PC-3 (cell line): ENCODE measurements around the gene APLNR. TPM values are rescaled to one million over a fixed set of nuclear protein-coding genes. Genes with fewer than 3 reads are reported as not detected.

ENCODE experiments used
- ATAC-seq: fragments of 200-7000 bp; cut with Tn5 transposase; 2 replicates; pipeline ENCODE4 v1.9.1; 2020; ENCODE audit warnings: mild to moderate bottlenecking, moderate library complexity
- BruUV-seq: library from RNA; stranded (reverse); fragments of 400-500 nt; replicated peaks from 2 replicates; lab custom pipeline; 2021; lab: Mats Ljungman, UMichigan
- CTCF ChIA-PET: fragments of 300-600 bp; sonication (Branson Sonifier 250); formaldehyde crosslinking; loops from one replicate; lab custom pipeline; 2022; ENCODE audit warnings: antibody characterized with exemption; lab: Charles Lee
- POLR2A ChIA-PET: fragments of 300-600 bp; sonication (Branson Sonifier 250); formaldehyde crosslinking; loops from one replicate; lab custom pipeline; 2022; ENCODE audit warnings: antibody characterized with exemption; ENCODE audit not compliant: unreplicated experiment; lab: Charles Lee
- DNase-seq: peaks from one replicate; pipeline ENCODE4 v3.0.0-alpha.2; 2015
- H2AFZ ChIP-seq: fragments of 300-600 bp; sonication (generic); 2 replicates; pipeline ENCODE4 v1.6.0; 2016; ENCODE audit warnings: antibody characterized with exemption, low read length
- H3F3A ChIP-seq: fragments of 300-600 bp; sonication (generic); one replicate; pipeline ENCODE4 v1.6.0; 2017; ENCODE audit warnings: antibody characterized with exemption, low read length, control low read depth, mild to moderate bottlenecking; ENCODE audit not compliant: unreplicated experiment
- H3K27ac ChIP-seq: fragments of 300-600 bp; sonication (generic); 2 replicates; pipeline ENCODE4 v1.5.1; 2016; ENCODE audit warnings: mild to moderate bottlenecking, low read length
- H3K27me3 ChIP-seq: fragments of 300-600 bp; sonication (generic); 2 replicates; pipeline ENCODE4 v1.6.1; 2016; ENCODE audit warnings: low read length, mixed read lengths
- H3K36me3 ChIP-seq: fragments of 300-600 bp; sonication (generic); 2 replicates; pipeline ENCODE4 v1.6.1; 2016; ENCODE audit warnings: low read depth, mixed run types, low read length, mixed read lengths
- H3K4me1 ChIP-seq: fragments of 300-600 bp; sonication (generic); 2 replicates; pipeline ENCODE4 v1.5.1; 2016; ENCODE audit warnings: low read length; ENCODE audit not compliant: insufficient read depth
- H3K4me2 ChIP-seq: fragments of 300-600 bp; sonication (generic); 2 replicates; pipeline ENCODE4 v1.6.0; 2016; ENCODE audit warnings: low read length
- H3K4me3 ChIP-seq: fragments of 300-600 bp; sonication (generic); 2 replicates; pipeline ENCODE4 v1.5.1; 2016; ENCODE audit warnings: mild to moderate bottlenecking, low read length, mixed read lengths
- H3K79me2 ChIP-seq: fragments of 300-600 bp; sonication (generic); 2 replicates; pipeline ENCODE4 v1.6.1; 2017; ENCODE audit warnings: low read length, mixed read lengths
- H3K9ac ChIP-seq: fragments of 300-600 bp; sonication (generic); 2 replicates; pipeline ENCODE4 v1.6.0; 2016; ENCODE audit warnings: mild to moderate bottlenecking, low read length
- H3K9me2 ChIP-seq: fragments of 300-600 bp; sonication (generic); replicated peaks from 2 replicates; pipeline ENCODE4 v1.6.1; 2016; ENCODE audit warnings: mixed run types, low read length, mixed read lengths
- H3K9me3 ChIP-seq: fragments of 300-600 bp; sonication (generic); 2 replicates; pipeline ENCODE4 v1.6.1; 2016; ENCODE audit warnings: low read length, mixed read lengths
- H4K20me1 ChIP-seq: fragments of 300-600 bp; sonication (generic); 2 replicates; pipeline ENCODE4 v1.6.1; 2016; ENCODE audit warnings: low read length, mixed read lengths
- EZH2 ChIP-seq: fragments of 300-600 bp; sonication (generic); IDR thresholded peaks from one replicate; pipeline ENCODE4 v1.6.1; 2017; ENCODE audit warnings: antibody characterized with exemption, mild to moderate bottlenecking, low read length; ENCODE audit not compliant: unreplicated experiment
- EZH2phosphoT487 ChIP-seq: fragments of 300-600 bp; sonication (generic); IDR thresholded peaks from 2 replicates; pipeline ENCODE4 v1.6.1; 2018; ENCODE audit warnings: mild to moderate bottlenecking, antibody characterized with exemption, low read length, borderline replicate concordance
- intact Hi-C: fragments of 100-400 bp; cut with micrococcal nuclease; formaldehyde crosslinking; loops from 2 replicates; pipeline ENCODE4 v1.9.0; 2023
- total RNA-seq: library from RNA; depleted of rRNA; stranded (reverse); fragments of >200 nt; gene quantifications from 2 replicates; pipeline ENCODE4 v1.2.3, GENCODE V29; 2014
- TF ChIP-seq, protein P1 (sequence below): fragments of 300-600 bp; sonication (generic); conservative IDR thresholded peaks from 2 replicates; pipeline ENCODE4 v1.5.1; 2017; ENCODE audit warnings: antibody characterized with exemption, low read depth, mild to moderate bottlenecking, low read length

The APLNR gene
- total RNA-seq, 1 experiment from 2014 or later = not detected

DNA sequence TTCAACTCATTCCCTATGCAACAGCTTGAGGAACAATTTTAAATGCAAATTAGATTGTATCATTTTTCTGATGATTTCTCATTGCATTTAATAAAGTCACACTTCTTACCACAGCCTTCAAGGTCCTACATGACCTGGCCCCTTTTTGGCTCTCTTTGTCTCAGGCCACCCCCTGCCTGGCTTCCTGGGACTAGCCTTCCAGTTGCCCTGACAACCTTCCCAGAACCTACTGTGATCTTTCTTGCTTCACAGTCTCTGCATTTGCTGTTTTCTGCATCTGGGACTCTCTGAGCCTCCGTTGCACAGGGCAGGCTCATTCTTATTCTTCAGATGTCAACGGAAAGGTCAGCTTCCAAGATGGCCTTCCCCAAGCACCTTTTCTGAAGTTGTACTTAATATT, 12.9 kb downstream of the APLNR start:
- H2AFZ ChIP-seq = no peak overlapping the region
- DNase-seq (no peak), ATAC-seq (no peak)
- intact Hi-C loops = no loop called here
- POLR2A ChIA-PET = no interaction called here
- no peaks in the 10 kb centered on the region for H3K9me3 ChIP-seq
- no peak overlapping the region for H3K4me3 ChIP-seq
- no TSS peak for BruUV-seq
- CTCF ChIA-PET = no interaction called here
- peaks cover 48% of the 10 kb centered on the region for H3K27me3 ChIP-seq
- TF ChIP-seq EZH2phosphoT487 (no peak), EZH2 (no peak)
- TF ChIP-seq, protein P1, sequence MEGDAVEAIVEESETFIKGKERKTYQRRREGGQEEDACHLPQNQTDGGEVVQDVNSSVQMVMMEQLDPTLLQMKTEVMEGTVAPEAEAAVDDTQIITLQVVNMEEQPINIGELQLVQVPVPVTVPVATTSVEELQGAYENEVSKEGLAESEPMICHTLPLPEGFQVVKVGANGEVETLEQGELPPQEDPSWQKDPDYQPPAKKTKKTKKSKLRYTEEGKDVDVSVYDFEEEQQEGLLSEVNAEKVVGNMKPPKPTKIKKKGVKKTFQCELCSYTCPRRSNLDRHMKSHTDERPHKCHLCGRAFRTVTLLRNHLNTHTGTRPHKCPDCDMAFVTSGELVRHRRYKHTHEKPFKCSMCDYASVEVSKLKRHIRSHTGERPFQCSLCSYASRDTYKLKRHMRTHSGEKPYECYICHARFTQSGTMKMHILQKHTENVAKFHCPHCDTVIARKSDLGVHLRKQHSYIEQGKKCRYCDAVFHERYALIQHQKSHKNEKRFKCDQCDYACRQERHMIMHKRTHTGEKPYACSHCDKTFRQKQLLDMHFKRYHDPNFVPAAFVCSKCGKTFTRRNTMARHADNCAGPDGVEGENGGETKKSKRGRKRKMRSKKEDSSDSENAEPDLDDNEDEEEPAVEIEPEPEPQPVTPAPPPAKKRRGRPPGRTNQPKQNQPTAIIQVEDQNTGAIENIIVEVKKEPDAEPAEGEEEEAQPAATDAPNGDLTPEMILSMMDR = no peak
- H4K20me1 ChIP-seq = no peaks in the 10 kb centered on the region
- H3K4me1 ChIP-seq = no peaks in the 10 kb centered on the region
- no peaks in the 10 kb centered on the region for H3F3A ChIP-seq
- H3K27ac ChIP-seq = no peak overlapping the region
- H3K79me2 ChIP-seq = no peaks in the 10 kb centered on the region
- no peaks in the 10 kb centered on the region for H3K9me2 ChIP-seq
- no peak overlapping the region for H3K9ac ChIP-seq
- no peaks in the 10 kb centered on the region for H3K36me3 ChIP-seq
- H3K4me2 ChIP-seq = no peak overlapping the region

DNA sequence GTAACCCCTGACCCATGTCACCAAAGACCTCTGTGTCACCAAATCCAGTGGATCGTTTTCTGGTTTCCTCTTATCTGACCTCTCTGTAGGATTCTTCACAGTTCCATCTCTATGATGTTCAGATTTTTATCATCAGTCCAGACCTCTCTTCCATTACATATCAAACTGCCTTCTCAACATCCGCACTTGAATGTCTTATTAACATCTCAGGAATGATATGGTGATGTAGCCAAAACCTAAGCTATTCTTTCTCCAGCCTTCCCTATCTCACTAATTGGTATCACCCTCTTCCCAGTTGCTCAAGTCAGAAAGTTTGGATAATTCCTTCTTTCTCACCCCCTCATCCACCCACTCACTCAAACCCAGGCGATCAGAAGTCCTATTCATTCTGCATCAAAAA, 13.4 kb downstream of the APLNR start:
- ChIA-PET POLR2A (no interaction called here), CTCF (no interaction called here)

DNA sequence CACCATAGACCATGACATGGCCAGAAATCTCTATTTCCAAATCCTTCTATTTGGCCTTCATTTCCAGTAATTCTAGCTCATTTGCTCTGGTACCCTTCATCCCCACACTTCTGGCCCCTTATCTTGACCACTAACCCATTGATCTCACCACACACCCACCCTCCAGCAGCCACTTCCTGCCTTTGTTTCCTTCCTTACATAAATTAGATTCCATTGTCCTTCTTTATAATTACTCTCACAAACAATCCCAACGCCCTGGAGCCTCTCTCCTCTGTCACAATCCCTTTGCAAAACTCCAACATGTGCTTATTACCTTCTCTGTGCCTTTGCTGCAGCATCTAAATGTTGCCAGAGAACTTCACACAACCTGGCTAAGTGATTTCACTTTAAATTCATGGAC, 14.8 kb downstream of the APLNR start:
- Histone ChIP-seq H3K4me1 (no peaks in the 10 kb centered on the region), H4K20me1 (no peaks in the 10 kb centered on the region), H3K9me2 (no peaks in the 10 kb centered on the region), H3K4me2 (no peak overlapping the region), H2AFZ (no peak overlapping the region), H3F3A (no peaks in the 10 kb centered on the region), H3K4me3 (no peak overlapping the region), H3K9ac (no peak overlapping the region), H3K36me3 (no peaks in the 10 kb centered on the region), H3K27ac (no peak overlapping the region), H3K27me3 (peaks cover 46% of the 10 kb centered on the region), H3K79me2 (no peaks in the 10 kb centered on the region), H3K9me3 (no peaks in the 10 kb centered on the region)
- POLR2A ChIA-PET = no interaction called here
- CTCF ChIA-PET = no interaction called here
- BruUV-seq = no TSS peak
- intact Hi-C loops = no loop called here
- TF ChIP-seq EZH2phosphoT487 (no peak), EZH2 (no peak)
- TF ChIP-seq, protein P1 = no peak
- DNase-seq (no peak), ATAC-seq (no peak)

More for the DNA sequence above, 13.4 kb downstream of the APLNR start:
- Histone ChIP-seq H3K4me2 (no peak overlapping the region), H3K4me1 (no peaks in the 10 kb centered on the region), H3K9me2 (no peaks in the 10 kb centered on the region), H3K4me3 (no peak overlapping the region), H3K9me3 (no peaks in the 10 kb centered on the region), H4K20me1 (no peaks in the 10 kb centered on the region), H3K27ac (no peak overlapping the region), H3F3A (no peaks in the 10 kb centered on the region), H3K9ac (no peak overlapping the region), H3K79me2 (no peaks in the 10 kb centered on the region), H2AFZ (no peak overlapping the region), H3K27me3 (peaks cover 48% of the 10 kb centered on the region), H3K36me3 (no peaks in the 10 kb centered on the region)
- no TSS peak for BruUV-seq
- DNase-seq = no peak
- no peak for ATAC-seq
- TF ChIP-seq EZH2phosphoT487 (no peak), EZH2 (no peak)
- TF ChIP-seq, protein P1 = no peak
- intact Hi-C loops = no loop called here
